Fibroblast of gingiva (primary cell): ENCODE results near the gene PDE1A.
"Not testable (repeated sequence)": the region's sequence is repeated elsewhere in the genome, so short reads cannot be mapped to it uniquely, and the experiment has no call there.

Source experiments
- DNase-seq: peaks from one replicate; pipeline ENCODE4 v3.0.0-alpha.2; 2011; ENCODE audit warnings: low read depth

PDE1A gene

DNA sequence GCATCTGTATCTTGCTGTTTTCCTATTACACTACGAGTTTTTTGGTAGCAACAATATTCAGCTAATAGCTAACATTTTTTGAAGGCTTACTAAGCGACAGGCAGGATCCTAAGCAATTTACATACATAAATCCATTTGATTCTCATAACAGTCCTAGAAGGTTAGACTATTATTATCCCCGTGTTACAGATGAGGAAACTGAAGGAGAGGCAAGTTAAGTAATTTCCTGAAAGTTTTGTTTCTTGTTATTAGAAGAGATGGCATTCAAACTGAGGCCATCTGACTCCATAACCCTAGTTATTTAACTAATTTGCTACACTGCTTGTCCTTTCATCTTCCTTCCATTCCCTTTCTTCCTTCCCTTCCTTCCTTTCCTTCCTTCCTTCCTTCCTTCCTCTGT, 68.2 kb downstream of the PDE1A start:
- no peak for DNase-seq

GRCh38 chr2:182355815-182356214, 71.0 kb downstream of the PDE1A start:
- no peak for DNase-seq

GRCh38 chr2:182351427-182351826, 75.4 kb downstream of the PDE1A start:
- no peak for DNase-seq

DNA sequence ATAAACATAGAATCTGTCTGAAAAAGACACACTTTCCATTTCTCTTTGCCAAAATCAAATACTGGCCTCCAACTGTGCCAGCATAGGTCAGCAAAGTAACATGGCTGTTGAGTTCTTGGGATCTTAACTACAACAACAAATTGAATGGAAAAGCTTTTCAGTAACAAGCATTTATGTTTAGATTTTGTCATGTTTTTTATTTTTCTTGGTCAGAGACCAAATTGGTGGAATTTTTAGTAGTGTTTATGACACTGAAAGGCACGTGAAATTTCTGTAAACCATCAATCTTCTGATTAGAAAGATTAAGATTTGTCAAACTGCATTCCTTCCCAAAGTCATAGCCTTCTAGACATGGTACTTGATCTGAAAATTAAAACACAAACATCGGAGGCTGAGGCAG, 77.6 kb downstream of the PDE1A start:
- no peak for DNase-seq

- no peak for DNase-seq
These were observed 81.5 kb downstream of the PDE1A start for GRCh38 chr2:182345384-182345783.

GRCh38 chr2:182330451-182331305, 96.2 kb downstream of the PDE1A start:
- DNase-seq = no peak

DNA sequence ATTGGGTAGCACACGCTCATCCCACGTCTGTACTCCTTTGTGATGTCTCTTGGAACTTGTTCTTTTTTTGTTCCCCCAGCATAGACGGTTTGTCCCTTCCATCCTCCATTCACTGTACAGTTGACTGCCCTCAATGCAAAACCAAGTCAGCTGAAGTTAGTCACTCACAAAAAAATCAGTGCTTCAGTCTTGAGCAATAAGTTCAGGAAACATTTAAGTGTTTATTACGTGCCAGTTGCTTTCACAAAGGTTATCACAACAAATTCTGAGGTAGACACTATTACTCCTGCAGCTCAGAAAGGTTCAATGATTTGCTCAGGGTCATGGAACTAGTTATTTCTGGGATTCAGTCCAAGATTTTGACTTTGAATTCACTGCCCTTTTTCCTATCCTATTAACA, 102.2 kb downstream of the PDE1A start:
- peak; percentile 64 for DNase-seq

GRCh38 chr2:182321096-182321495, 105.7 kb downstream of the PDE1A start:
- DNase-seq = no peak

DNA sequence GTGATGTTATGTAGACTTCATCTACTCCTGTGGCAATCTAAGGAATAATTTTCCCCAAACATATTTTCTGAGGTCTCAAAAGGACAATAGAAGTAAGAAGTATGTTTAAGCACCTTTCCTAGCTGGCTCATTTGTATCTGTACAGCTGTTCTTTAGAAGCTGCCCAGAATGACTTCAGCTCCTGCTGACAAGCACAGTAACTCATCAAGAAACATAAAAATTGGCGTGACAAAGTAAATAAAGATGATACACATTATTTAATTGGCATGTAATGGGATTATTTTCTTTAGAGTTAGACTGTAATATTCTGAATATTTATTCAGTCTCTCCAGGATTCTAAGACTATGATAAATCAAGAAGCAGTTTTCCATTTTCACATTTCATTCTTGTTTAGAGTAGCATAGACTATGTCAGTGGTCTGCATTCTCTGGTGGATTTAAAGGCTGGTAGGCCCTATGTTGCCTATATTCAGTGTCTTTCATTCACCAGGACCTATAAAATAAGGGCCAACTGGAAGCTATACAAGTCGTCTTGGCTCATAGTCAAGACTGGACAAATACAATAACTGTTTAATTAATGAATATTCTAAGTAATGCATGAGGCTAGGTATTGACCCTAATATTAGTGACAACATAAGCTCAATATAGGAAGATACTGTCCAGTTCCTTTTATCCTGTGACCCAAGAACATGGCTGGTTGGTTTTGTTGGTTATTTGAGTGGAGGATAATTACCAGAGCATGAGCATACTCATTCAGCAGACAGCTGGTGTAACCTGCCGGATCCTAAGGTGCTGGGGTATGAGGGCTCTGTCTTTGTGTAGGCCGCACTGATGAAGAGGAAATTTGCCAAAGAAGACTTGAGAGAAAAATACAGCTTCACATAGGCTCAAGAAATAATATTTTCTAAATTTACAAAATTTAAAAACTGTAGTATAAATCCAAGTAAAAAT, 107.0 kb downstream of the PDE1A start:
- no peak for DNase-seq

GRCh38 chr2:182318466-182319220, 108.2 kb downstream of the PDE1A start:
- no peak for DNase-seq

- no peak for DNase-seq
These were observed 109.9 kb downstream of the PDE1A start for GRCh38 chr2:182316950-182317349.

- DNase-seq = no peak
These were observed 123.9 kb downstream of the PDE1A start for GRCh38 chr2:182302972-182303371.

DNA sequence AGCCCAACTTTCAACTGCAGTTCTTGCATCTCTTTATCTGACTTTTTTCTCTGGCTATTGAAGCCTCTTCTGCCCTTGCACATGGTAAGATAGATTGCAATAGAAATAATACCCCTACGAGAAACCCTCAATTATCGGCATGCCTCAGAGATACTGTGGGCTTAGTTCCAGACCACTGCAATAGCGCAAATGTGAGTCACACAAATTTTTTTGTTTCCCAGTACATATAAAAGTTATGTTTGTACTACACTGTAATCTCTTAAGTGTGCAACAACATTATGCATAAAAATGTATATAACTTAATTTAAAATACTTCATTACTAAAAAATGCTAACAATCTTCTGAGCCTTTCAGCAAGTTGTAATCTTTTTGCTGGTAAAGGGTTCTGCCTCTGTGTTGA, 124.7 kb downstream of the PDE1A start:
- peak; percentile 78 for DNase-seq

DNA sequence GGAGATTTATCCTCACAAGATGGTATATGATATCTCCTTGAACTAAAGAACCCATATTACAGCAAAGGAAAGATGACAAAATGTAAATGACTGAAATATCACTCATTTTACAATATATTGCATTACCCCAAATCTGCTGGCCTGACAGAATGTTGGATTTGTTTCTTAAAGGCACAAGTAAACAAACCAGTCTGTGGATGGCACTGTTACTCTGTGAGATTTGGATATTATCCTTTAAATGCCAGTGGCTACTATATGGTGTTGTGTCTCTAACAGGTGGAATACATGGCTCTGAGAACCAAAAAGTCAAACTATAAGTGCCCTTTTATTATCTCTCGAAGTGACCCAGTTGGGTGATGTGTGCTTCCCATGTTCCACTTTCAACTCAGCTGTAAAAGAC, 125.7 kb downstream of the PDE1A start:
- peak; percentile 47 for DNase-seq

GRCh38 chr2:182300608-182301007, 126.2 kb downstream of the PDE1A start:
- DNase-seq = peak; percentile 89

DNA sequence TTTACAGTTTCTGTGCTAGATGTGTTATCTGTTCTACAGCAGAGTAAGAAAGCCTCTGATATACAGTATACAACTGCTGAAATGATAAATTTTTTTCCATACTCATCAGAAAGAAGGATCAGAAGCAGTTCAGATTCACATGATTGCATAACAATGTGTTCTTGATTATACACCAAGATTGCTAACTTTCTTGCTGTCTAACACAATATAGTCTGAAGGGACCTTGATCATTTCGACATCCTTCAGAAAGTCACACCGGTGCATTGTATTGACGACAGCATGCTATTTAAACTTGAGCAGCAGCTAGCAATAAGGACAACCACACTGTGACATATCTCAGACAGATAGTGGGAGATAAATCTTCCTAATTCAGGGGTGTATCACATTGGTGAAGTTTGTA, 127.2 kb downstream of the PDE1A start:
- peak; percentile 16 for DNase-seq

GRCh38 chr2:182298456-182298855, 128.4 kb downstream of the PDE1A start:
- DNase-seq = no peak

GRCh38 chr2:182291296-182291695, 135.5 kb downstream of the PDE1A start:
- peak; percentile 21 for DNase-seq

DNA sequence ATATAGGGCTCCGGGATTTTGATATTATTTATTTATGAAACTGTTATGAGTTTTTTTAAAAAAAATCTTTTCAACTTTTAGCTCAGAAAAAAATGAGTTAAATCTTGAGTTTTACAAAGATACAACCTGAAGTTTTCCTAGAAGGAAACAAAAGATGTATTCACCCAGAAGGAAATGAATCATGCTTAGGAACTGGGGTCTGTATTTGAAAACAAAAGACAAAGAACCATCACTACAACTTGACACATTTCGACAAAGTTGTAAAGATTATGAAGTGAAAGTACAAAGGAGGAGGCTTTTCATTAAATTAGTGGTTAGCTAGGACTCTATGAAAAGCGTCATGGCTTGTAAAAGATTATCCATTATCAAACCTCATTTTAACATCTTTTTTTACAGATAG, 143.3 kb downstream of the PDE1A start:
- no peak for DNase-seq

DNA sequence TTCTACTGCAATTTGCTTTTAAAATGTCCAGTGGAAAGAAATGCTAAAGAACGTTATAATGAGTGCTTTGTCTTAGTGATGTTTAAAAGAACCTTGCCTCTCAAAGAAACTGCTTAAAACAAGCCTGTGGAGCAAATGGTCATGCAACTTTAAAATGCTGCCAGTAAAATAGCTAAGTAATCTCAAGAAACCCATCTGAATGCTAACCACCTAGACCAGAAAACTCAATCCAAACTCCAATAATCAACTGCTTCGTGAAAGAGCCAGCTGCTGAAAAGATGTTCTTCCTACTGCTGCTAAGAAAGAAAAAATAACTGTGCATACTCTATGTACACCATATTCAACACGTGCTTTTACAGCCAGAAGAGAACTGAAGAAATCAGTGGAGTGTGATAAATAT, 145.6 kb downstream of the PDE1A start:
- no peak for DNase-seq

DNA sequence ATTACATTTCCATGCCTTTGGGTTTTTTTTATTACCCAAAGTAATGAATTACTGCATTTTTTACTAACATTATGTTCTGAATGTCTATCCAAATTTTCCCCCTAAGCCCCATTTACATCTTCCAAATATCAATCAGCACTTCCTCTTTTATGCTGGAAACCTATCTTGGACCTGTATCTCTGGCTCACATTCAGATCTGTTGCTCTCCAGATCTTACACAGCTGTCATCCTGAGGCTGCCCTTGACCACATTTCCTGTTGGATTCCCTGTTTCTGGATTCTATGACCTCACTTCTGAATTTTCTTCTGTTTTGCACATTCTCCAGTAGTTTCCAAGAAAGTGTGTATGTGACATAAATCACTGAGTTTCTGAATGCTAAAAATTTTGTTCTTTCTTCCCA, 146.7 kb downstream of the PDE1A start:
- no peak for DNase-seq

- DNase-seq = not testable (repeated sequence)
These were observed 150.2 kb downstream of the PDE1A start for GRCh38 chr2:182276662-182277061.
